ENCODE measurements around the gene SRXN1.

The SRXN1 gene

GRCh38 chr20:675033-675452, 22.0 kb upstream of the SRXN1 start:
- DNase-seq: no peak

- DNase-seq: no peak
Measured at GRCh38 chr20:673603-674001, 20.6 kb upstream of the SRXN1 start.

- no peak for DNase-seq
Measured at GRCh38 chr20:672963-673602, 20.1 kb upstream of the SRXN1 start.

- no peak for DNase-seq
Measured at GRCh38 chr20:671252-672030, 18.4 kb upstream of the SRXN1 start.

GRCh38 chr20:669573-669972, 16.6 kb upstream of the SRXN1 start:
- no peak for DNase-seq

GRCh38 chr20:668638-669037, 15.6 kb upstream of the SRXN1 start:
- DNase-seq: no peak

GRCh38 chr20:668050-668449, 15.1 kb upstream of the SRXN1 start:
- DNase-seq: no peak

- DNase-seq: no peak
Measured at GRCh38 chr20:667351-668034, 14.5 kb upstream of the SRXN1 start.

- DNase-seq: no peak
Measured at GRCh38 chr20:666877-667276, 13.9 kb upstream of the SRXN1 start.

GRCh38 chr20:665276-665675, 12.3 kb upstream of the SRXN1 start:
- DNase-seq: no peak

GRCh38 chr20:664576-664975, 11.6 kb upstream of the SRXN1 start:
- no peak for DNase-seq

- no peak for DNase-seq
Measured at GRCh38 chr20:664151-664550, 11.2 kb upstream of the SRXN1 start.

- DNase-seq: no peak
Measured at GRCh38 chr20:663315-664090, 10.5 kb upstream of the SRXN1 start.

- no peak for DNase-seq
Measured at GRCh38 chr20:662277-663192, 9.5 kb upstream of the SRXN1 start.

GRCh38 chr20:661474-662270, 8.7 kb upstream of the SRXN1 start:
- no peak for DNase-seq

GRCh38 chr20:658731-659291, 5.8 kb upstream of the SRXN1 start:
- peak; percentile 56 for DNase-seq

GRCh38 chr20:658202-658601, 5.2 kb upstream of the SRXN1 start:
- no peak for DNase-seq

GRCh38 chr20:655726-656624, 3.0 kb upstream of the SRXN1 start:
- no peak for DNase-seq

- no peak for DNase-seq
Measured at GRCh38 chr20:654417-654750, 1.4 kb upstream of the SRXN1 start.

All from fibroblast of upper back skin (primary cell).